ENCODE results near the gene CARD11. TPM values are rescaled to one million over a fixed set of nuclear protein-coding genes. Genes with fewer than 3 reads are reported as not detected.

CARD11 gene
- total RNA-seq, 2 experiments from 2014 or later, result 99.4 to 105 TPM

- H3K27ac Mint-ChIP-seq, result peak overlapping the region; percentile 98
- peak overlapping the region; percentile 76 for H3K4me3 Mint-ChIP-seq
- H3K4me1 Mint-ChIP-seq (ENCODE audit: low read depth), result peaks cover 72% of the 10 kb centered on the region
- no peaks in the 10 kb centered on the region for H3K9me3 Mint-ChIP-seq
- H3K36me3 Mint-ChIP-seq (ENCODE audit: low read depth), result peaks cover 24% of the 10 kb centered on the region
- H3K27me3 Mint-ChIP-seq (ENCODE audit: low read depth), result no peaks in the 10 kb centered on the region
- CTCF ChIA-PET, result interaction anchor here (1.3 to 1.4 kb wide), 2 partner anchors 86 to 111 kb away, joined by 4 read pairs; no protein-coding TSS in a partner anchor
- intact Hi-C loops (cut with micrococcal nuclease), result no loop called here
- peak; percentile 29 for DNase-seq
These were observed 64.5 kb downstream of the CARD11 start for GRCh38 chr7:2979201-2979631.

- intact Hi-C loops (cut with micrococcal nuclease), result loop anchor here (1.0 kb wide), 8 partner anchors 22 to 114 kb away; partner anchors contain the start of gene CARD11
- Mint-ChIP-seq H3K27me3 (ENCODE audit: low read depth) (no peaks in the 10 kb centered on the region), H3K36me3 (ENCODE audit: low read depth) (peaks cover 24% of the 10 kb centered on the region), H3K27ac (peak overlapping the region; percentile 98), H3K9me3 (no peaks in the 10 kb centered on the region), H3K4me1 (ENCODE audit: low read depth) (peaks cover 70% of the 10 kb centered on the region), H3K4me3 (peak overlapping the region; percentile 76)
- CTCF ChIA-PET, result interaction anchor here (0.5 to 1.4 kb wide), 3 partner anchors 85 to 224 kb away, joined by 3 to 4 read pairs (median 3); no protein-coding TSS in a partner anchor
- DNase-seq, result peak; percentile 99
These were observed 65.3 kb downstream of the CARD11 start for GRCh38 chr7:2978408-2978807.

GRCh38 chr7:2975821-2976371 lies 67.8 kb downstream of the CARD11 start:
- intact Hi-C loops (cut with micrococcal nuclease), result no loop called here
- Mint-ChIP-seq H3K27ac (peak overlapping the region; percentile 50), H3K9me3 (no peaks in the 10 kb centered on the region), H3K36me3 (ENCODE audit: low read depth) (peaks cover 27% of the 10 kb centered on the region), H3K4me3 (no peak overlapping the region), H3K4me1 (ENCODE audit: low read depth) (peaks cover 61% of the 10 kb centered on the region), H3K27me3 (ENCODE audit: low read depth) (no peaks in the 10 kb centered on the region)
- CTCF ChIA-PET, result interaction anchor here (0.8 kb wide), 1 partner anchor 65 kb away, joined by 3 read pairs; no protein-coding TSS in a partner anchor
- no peak for DNase-seq

GRCh38 chr7:2974093-2974819 lies 69.4 kb downstream of the CARD11 start:
- no peaks in the 10 kb centered on the region for H3K27me3 Mint-ChIP-seq (ENCODE audit: low read depth)
- H3K9me3 Mint-ChIP-seq, result no peaks in the 10 kb centered on the region
- CTCF ChIA-PET, result interaction anchor here (0.7 kb wide), 1 partner anchor 67 kb away, joined by 4 read pairs; no protein-coding TSS in a partner anchor
- peaks cover 27% of the 10 kb centered on the region for H3K36me3 Mint-ChIP-seq (ENCODE audit: low read depth)
- no peak overlapping the region for H3K27ac Mint-ChIP-seq
- H3K4me1 Mint-ChIP-seq (ENCODE audit: low read depth), result peaks cover 46% of the 10 kb centered on the region
- H3K4me3 Mint-ChIP-seq, result no peak overlapping the region
- DNase-seq, result peak; percentile 1
- intact Hi-C loops (cut with micrococcal nuclease), result no loop called here

GRCh38 chr7:2972835-2973161 lies 70.9 kb downstream of the CARD11 start:
- H3K4me1 Mint-ChIP-seq (ENCODE audit: low read depth), result peaks cover 34% of the 10 kb centered on the region
- CTCF ChIA-PET, result interaction anchor here (1.0 kb wide), 1 partner anchor 8 kb away, joined by 3 read pairs; no protein-coding TSS in a partner anchor
- H3K9me3 Mint-ChIP-seq, result peaks cover 5% of the 10 kb centered on the region
- DNase-seq, result no peak
- no peaks in the 10 kb centered on the region for H3K27me3 Mint-ChIP-seq (ENCODE audit: low read depth)
- intact Hi-C loops (cut with micrococcal nuclease), result no loop called here
- peaks cover 27% of the 10 kb centered on the region for H3K36me3 Mint-ChIP-seq (ENCODE audit: low read depth)
- H3K4me3 Mint-ChIP-seq, result no peak overlapping the region
- peak overlapping the region; percentile 33 for H3K27ac Mint-ChIP-seq

GRCh38 chr7:2971914-2972834 lies 71.5 kb downstream of the CARD11 start:
- Mint-ChIP-seq H3K27ac (peak overlapping the region; percentile 44), H3K4me3 (no peak overlapping the region), H3K4me1 (ENCODE audit: low read depth) (peaks cover 29% of the 10 kb centered on the region), H3K27me3 (ENCODE audit: low read depth) (no peaks in the 10 kb centered on the region), H3K9me3 (peaks cover 9% of the 10 kb centered on the region), H3K36me3 (ENCODE audit: low read depth) (peaks cover 30% of the 10 kb centered on the region)
- intact Hi-C loops (cut with micrococcal nuclease), result no loop called here
- DNase-seq, result peak; percentile 4
- CTCF ChIA-PET, result interaction anchor here (0.7 to 1.0 kb wide), 3 partner anchors 8 to 94 kb away, joined by 3 read pairs; no protein-coding TSS in a partner anchor

GRCh38 chr7:2970861-2971260 lies 72.8 kb downstream of the CARD11 start:
- Mint-ChIP-seq H3K27me3 (ENCODE audit: low read depth) (no peaks in the 10 kb centered on the region), H3K9me3 (peaks cover 21% of the 10 kb centered on the region), H3K36me3 (ENCODE audit: low read depth) (peaks cover 43% of the 10 kb centered on the region), H3K27ac (no peak overlapping the region), H3K4me1 (ENCODE audit: low read depth) (peaks cover 27% of the 10 kb centered on the region), H3K4me3 (no peak overlapping the region)
- peak; percentile 2 for DNase-seq
- intact Hi-C loops (cut with micrococcal nuclease), result no loop called here
- CTCF ChIA-PET, result interaction anchor here (0.6 to 0.7 kb wide), 4 partner anchors 35 to 171 kb away, joined by 3 to 5 read pairs (median 3); no protein-coding TSS in a partner anchor

- Mint-ChIP-seq H3K36me3 (ENCODE audit: low read depth) (peaks cover 44% of the 10 kb centered on the region), H3K4me3 (no peak overlapping the region), H3K27ac (no peak overlapping the region), H3K27me3 (ENCODE audit: low read depth) (no peaks in the 10 kb centered on the region), H3K4me1 (ENCODE audit: low read depth) (peaks cover 28% of the 10 kb centered on the region), H3K9me3 (peaks cover 26% of the 10 kb centered on the region)
- CTCF ChIA-PET, result interaction anchor here (0.6 kb wide), 1 partner anchor 35 kb away, joined by 3 read pairs; no protein-coding TSS in a partner anchor
- no peak for DNase-seq
- intact Hi-C loops (cut with micrococcal nuclease), result no loop called here
These were observed 73.4 kb downstream of the CARD11 start for GRCh38 chr7:2970307-2970664.

GRCh38 chr7:2969398-2970306 lies 74.0 kb downstream of the CARD11 start:
- no peak overlapping the region for H3K27ac Mint-ChIP-seq
- intact Hi-C loops (cut with micrococcal nuclease), result no loop called here
- peak; percentile 10 for DNase-seq
- H3K36me3 Mint-ChIP-seq (ENCODE audit: low read depth), result peaks cover 46% of the 10 kb centered on the region
- H3K9me3 Mint-ChIP-seq, result peaks cover 27% of the 10 kb centered on the region
- CTCF ChIA-PET, result no interaction called here
- H3K4me1 Mint-ChIP-seq (ENCODE audit: low read depth), result peaks cover 32% of the 10 kb centered on the region
- H3K4me3 Mint-ChIP-seq, result no peak overlapping the region
- no peaks in the 10 kb centered on the region for H3K27me3 Mint-ChIP-seq (ENCODE audit: low read depth)

GRCh38 chr7:2968616-2969397 lies 74.9 kb downstream of the CARD11 start:
- Mint-ChIP-seq H3K9me3 (peaks cover 27% of the 10 kb centered on the region), H3K4me3 (no peak overlapping the region), H3K4me1 (ENCODE audit: low read depth) (peaks cover 36% of the 10 kb centered on the region), H3K36me3 (ENCODE audit: low read depth) (peaks cover 45% of the 10 kb centered on the region), H3K27me3 (ENCODE audit: low read depth) (no peaks in the 10 kb centered on the region), H3K27ac (no peak overlapping the region)
- peak; percentile 26 for DNase-seq
- CTCF ChIA-PET, result no interaction called here
- intact Hi-C loops (cut with micrococcal nuclease), result no loop called here

GRCh38 chr7:2968176-2968575 lies 75.5 kb downstream of the CARD11 start:
- Mint-ChIP-seq H3K9me3 (peaks cover 27% of the 10 kb centered on the region), H3K27ac (no peak overlapping the region), H3K4me1 (ENCODE audit: low read depth) (peaks cover 36% of the 10 kb centered on the region), H3K36me3 (ENCODE audit: low read depth) (peaks cover 42% of the 10 kb centered on the region), H3K27me3 (ENCODE audit: low read depth) (no peaks in the 10 kb centered on the region), H3K4me3 (no peak overlapping the region)
- DNase-seq, result peak; percentile 3
- intact Hi-C loops (cut with micrococcal nuclease), result no loop called here
- CTCF ChIA-PET, result no interaction called here
